OCI-LY7 (cell line): Measurements from ENCODE around the gene E2F6. TPM values are rescaled to one million over a fixed set of nuclear protein-coding genes. Genes with fewer than 3 reads are reported as not detected.

Experiments used
- Bru-seq: library from RNA; stranded (reverse); fragments of 400-500 nt; gene quantifications from one replicate; lab custom pipeline; 2021; lab: Mats Ljungman, UMichigan
- BruChase-seq, 2 experiments: library from RNA; stranded (reverse); fragments of 400-500 nt; gene quantifications; one replicate each; lab custom pipeline; 2021; lab: Mats Ljungman, UMichigan
- BruUV-seq: library from RNA; stranded (reverse); fragments of 400-500 nt; replicated peaks from 2 replicates; lab custom pipeline; 2021; lab: Mats Ljungman, UMichigan
- CTCF ChIA-PET: fragments of 300-600 bp; sonication (Branson Sonifier 250); formaldehyde crosslinking; loops from one replicate; lab custom pipeline; 2022; ENCODE audit warnings: antibody characterized with exemption; ENCODE audit not compliant: unreplicated experiment; lab: Charles Lee
- POLR2A ChIA-PET: fragments of 300-600 bp; sonication (Branson Sonifier 250); formaldehyde crosslinking; loops from one replicate; lab custom pipeline; 2022; ENCODE audit warnings: antibody characterized with exemption; lab: Charles Lee
- DNase-seq: peaks from one replicate; pipeline ENCODE4 v3.0.0-alpha.2; 2015; ENCODE audit warnings: low spot score
- H2AFZ ChIP-seq: fragments of 200-600 bp; sonication (generic), shearing (Covaris generic); 2 replicates; pipeline ENCODE4 v1.6.1; 2014; ENCODE audit warnings: mild to moderate bottlenecking, antibody characterized with exemption, low read length, moderate library complexity
- H3K27ac ChIP-seq: fragments of 200-600 bp; sonication (generic); 2 replicates; pipeline ENCODE4 v1.5.1; 2014; ENCODE audit warnings: mixed run types, low read depth, mild to moderate bottlenecking, moderate library complexity, low read length, inconsistent platforms; ENCODE audit not compliant: poor library complexity, severe bottlenecking
- H3K36me3 ChIP-seq: fragments of 200-600 bp; sonication (generic); 2 replicates; pipeline ENCODE4 v1.6.1; 2014; ENCODE audit warnings: mild to moderate bottlenecking, antibody characterized with exemption, low read length, moderate library complexity, mixed read lengths; ENCODE audit not compliant: insufficient read depth
- H3K4me1 ChIP-seq: fragments of 200-600 bp; sonication (generic); 2 replicates; pipeline ENCODE4 v1.5.1; 2014; ENCODE audit warnings: mild to moderate bottlenecking, low read length; ENCODE audit not compliant: insufficient read depth, poor library complexity, severe bottlenecking
- H3K4me2 ChIP-seq: fragments of 200-600 bp; sonication (generic); 2 replicates; pipeline ENCODE4 v1.6.1; 2014; ENCODE audit warnings: mild to moderate bottlenecking, low read length
- H3K4me3 ChIP-seq: fragments of 200-600 bp; sonication (generic); 2 replicates; pipeline ENCODE4 v1.5.1; 2014; ENCODE audit warnings: mild to moderate bottlenecking, low read depth, low read length; ENCODE audit not compliant: poor library complexity, severe bottlenecking
- H3K79me2 ChIP-seq: fragments of 200-600 bp; sonication (generic); 2 replicates; pipeline ENCODE4 v1.6.1; 2016; ENCODE audit warnings: low read depth, mild to moderate bottlenecking, low read length, moderate library complexity, mixed read lengths; ENCODE audit not compliant: insufficient read depth
- H3K9me2 ChIP-seq: fragments of 200-600 bp; sonication (generic); 2 replicates; pipeline ENCODE4 v1.6.1; 2016; ENCODE audit warnings: mild to moderate bottlenecking, low read length, mixed read lengths; ENCODE audit not compliant: insufficient read depth
- H3K9me3 ChIP-seq: fragments of 200-600 bp; sonication (generic); 2 replicates; pipeline ENCODE4 v1.6.1; 2014; ENCODE audit warnings: mild to moderate bottlenecking, mixed run types, low read length, mixed read lengths
- H4K20me1 ChIP-seq: fragments of 200-600 bp; sonication (generic); 2 replicates; pipeline ENCODE4 v1.6.1; 2014; ENCODE audit warnings: mild to moderate bottlenecking, antibody characterized with exemption, low read length, moderate library complexity, mixed read lengths; ENCODE audit not compliant: insufficient read depth
- CTCF ChIP-seq: fragments of 200-600 bp; sonication (generic); conservative IDR thresholded peaks from 2 replicates; pipeline ENCODE4 v1.5.1; 2014; ENCODE audit warnings: mild to moderate bottlenecking, antibody characterized with exemption, low read length, moderate library complexity, mixed read lengths
- EZH2phosphoT487 ChIP-seq: fragments of 200-600 bp; sonication (generic); IDR thresholded peaks from 2 replicates; pipeline ENCODE4 v1.6.1; 2018; ENCODE audit warnings: low read depth, borderline replicate concordance, mild to moderate bottlenecking, mixed run types, antibody characterized with exemption, low read length, moderate library complexity, mixed read lengths
- intact Hi-C: fragments of 100-400 bp; cut with micrococcal nuclease; formaldehyde crosslinking; loops from one replicate; pipeline ENCODE4 v1.10.0; 2022; ENCODE audit not compliant: unreplicated experiment
- long read RNA-seq: library from polyadenylated mRNA; stranded (forward); transcript quantifications from one replicate; pipeline ENCODE4 v2.0.0, GENCODE V29; 2022
- total RNA-seq, 2 experiments: library from RNA; depleted of rRNA in 1 of 2; stranded (reverse); fragments of >200 nt in 1 of 2; shearing (Covaris generic) in 1 of 2; gene quantifications; 2 replicates each; pipeline ENCODE4 v1.2.3, GENCODE V29; 2014 to 2022

The E2F6 gene, protein sequence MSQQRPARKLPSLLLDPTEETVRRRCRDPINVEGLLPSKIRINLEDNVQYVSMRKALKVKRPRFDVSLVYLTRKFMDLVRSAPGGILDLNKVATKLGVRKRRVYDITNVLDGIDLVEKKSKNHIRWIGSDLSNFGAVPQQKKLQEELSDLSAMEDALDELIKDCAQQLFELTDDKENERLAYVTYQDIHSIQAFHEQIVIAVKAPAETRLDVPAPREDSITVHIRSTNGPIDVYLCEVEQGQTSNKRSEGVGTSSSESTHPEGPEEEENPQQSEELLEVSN
- total RNA-seq (2014; rRNA removed; shearing (Covaris generic)) = 13.3 and 14.3 TPM in 2 replicates
- total RNA-seq (2022) = 11.7 and 12.4 TPM in 2 replicates
- Bru-seq, nascent RNA = percentile 75 among the genes with signal in this experiment
- BruChase-seq, experiment 1, labeled RNA remaining after a 6-hour chase = percentile 60 among the genes with signal in this experiment
- BruChase-seq, experiment 2, labeled RNA remaining after a 2-hour chase = percentile 69 among the genes with signal in this experiment
- long read RNA-seq, transcript E2F6-202 (7 exons, 3,218 nt) = major isoform, 9 of 24 reads
- long read RNA-seq, partial matches to known transcripts = 1 of 24 reads
- long read RNA-seq, other reads (novel, unspliced or antisense) = 6 of 24 reads

GRCh38 chr2:11465485-11466306 is at the start of gene E2F6:
Gene E2F6, minus strand, starts transcription at chr2:11466161. Its CDS starts 282 bp downstream, at chr2:11465879.
- Histone ChIP-seq H3K4me1 (peaks cover 33% of the 10 kb centered on the region), H3K4me2 (peak within 1 kb of the TSS; percentile 72), H4K20me1 (peaks cover 5% of the 10 kb centered on the region), H3K9me2 (no peaks in the 10 kb centered on the region), H2AFZ (peak within 1 kb of the TSS; percentile 99), H3K4me3 (peak within 1 kb of the TSS; percentile 81), H3K27ac (peak within 1 kb of the TSS; percentile 16), H3K9me3 (no peaks in the 10 kb centered on the region), H3K79me2 (peaks cover 37% of the 10 kb centered on the region), H3K36me3 (peaks cover 17% of the 10 kb centered on the region)
- intact Hi-C loops = no loop called here
- no TSS peak for BruUV-seq
- POLR2A ChIA-PET = interaction anchor here (0.7 to 1.0 kb wide), 3 partner anchors 15 to 292 kb away, joined by 3 to 4 read pairs (median 3); no protein-coding TSS in a partner anchor
- CTCF ChIA-PET = interaction anchor here (0.7 to 1.3 kb wide), 2 partner anchors 8 to 119 kb away, joined by 3 to 7 read pairs; no protein-coding TSS in a partner anchor
- DNase-seq = peak; percentile 83
- no peak for TF ChIP-seq CTCF

DNA sequence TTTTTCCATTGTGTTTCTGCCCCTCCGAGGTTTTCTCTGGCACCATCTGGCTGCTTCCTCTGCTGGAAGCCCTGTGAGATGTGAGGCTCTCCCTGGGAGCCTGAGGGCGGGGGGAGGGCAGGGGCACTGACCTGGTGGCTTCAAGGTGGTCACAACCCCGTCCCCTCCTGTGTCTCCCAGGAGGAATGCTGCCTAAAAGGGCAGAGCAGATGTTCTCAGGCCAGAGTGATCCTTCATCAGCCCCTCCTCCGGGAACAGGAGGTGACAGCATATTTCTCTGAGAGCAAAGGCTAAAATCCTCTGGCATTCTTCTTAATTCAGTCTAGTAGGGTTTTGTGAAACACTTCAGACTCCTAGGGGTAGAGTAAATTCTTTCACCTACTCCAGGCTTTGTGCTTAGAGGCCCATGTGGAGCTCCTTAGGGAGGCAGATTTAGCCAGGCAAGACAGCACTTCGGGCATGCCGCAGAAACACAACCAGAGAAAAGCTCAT is 49.6 kb upstream of the E2F6 start:
- Histone ChIP-seq H3K79me2 (no peaks in the 10 kb centered on the region), H2AFZ (no peak overlapping the region), H3K9me2 (no peaks in the 10 kb centered on the region), H3K27ac (no peak overlapping the region), H3K36me3 (no peaks in the 10 kb centered on the region), H3K4me1 (no peaks in the 10 kb centered on the region), H3K4me2 (no peak overlapping the region), H4K20me1 (no peaks in the 10 kb centered on the region), H3K9me3 (no peaks in the 10 kb centered on the region), H3K4me3 (no peak overlapping the region)
- intact Hi-C loops = no loop called here
- no peak for TF ChIP-seq EZH2phosphoT487
- TF ChIP-seq CTCF = no peak
- ChIA-PET CTCF (no interaction called here), POLR2A (no interaction called here)
- DNase-seq = no peak
- no TSS peak for BruUV-seq
